GM20000 (cell line): ENCODE results near the gene MRPL19.

Experiments
- DNase-seq: peaks from one replicate; pipeline ENCODE4 v3.0.0; 2012; ENCODE audit warnings: low spot score
- TF ChIP-seq, protein P1 (sequence below): IDR thresholded peaks from 2 replicates; pipeline ENCODE4 v1.5.1; 2012; ENCODE audit warnings: mild to moderate bottlenecking, control low read depth; ENCODE audit errors: extremely low read depth, missing control alignments

MRPL19 gene

GRCh38 chr2:75616933-75617332 is 29.6 kb upstream of the MRPL19 start:
- TF ChIP-seq, protein P1, sequence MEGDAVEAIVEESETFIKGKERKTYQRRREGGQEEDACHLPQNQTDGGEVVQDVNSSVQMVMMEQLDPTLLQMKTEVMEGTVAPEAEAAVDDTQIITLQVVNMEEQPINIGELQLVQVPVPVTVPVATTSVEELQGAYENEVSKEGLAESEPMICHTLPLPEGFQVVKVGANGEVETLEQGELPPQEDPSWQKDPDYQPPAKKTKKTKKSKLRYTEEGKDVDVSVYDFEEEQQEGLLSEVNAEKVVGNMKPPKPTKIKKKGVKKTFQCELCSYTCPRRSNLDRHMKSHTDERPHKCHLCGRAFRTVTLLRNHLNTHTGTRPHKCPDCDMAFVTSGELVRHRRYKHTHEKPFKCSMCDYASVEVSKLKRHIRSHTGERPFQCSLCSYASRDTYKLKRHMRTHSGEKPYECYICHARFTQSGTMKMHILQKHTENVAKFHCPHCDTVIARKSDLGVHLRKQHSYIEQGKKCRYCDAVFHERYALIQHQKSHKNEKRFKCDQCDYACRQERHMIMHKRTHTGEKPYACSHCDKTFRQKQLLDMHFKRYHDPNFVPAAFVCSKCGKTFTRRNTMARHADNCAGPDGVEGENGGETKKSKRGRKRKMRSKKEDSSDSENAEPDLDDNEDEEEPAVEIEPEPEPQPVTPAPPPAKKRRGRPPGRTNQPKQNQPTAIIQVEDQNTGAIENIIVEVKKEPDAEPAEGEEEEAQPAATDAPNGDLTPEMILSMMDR, result no peak
- no peak for DNase-seq

GRCh38 chr2:75619956-75620740 is 26.4 kb upstream of the MRPL19 start:
- DNase-seq, result no peak
- TF ChIP-seq, protein P1, result no peak

DNA sequence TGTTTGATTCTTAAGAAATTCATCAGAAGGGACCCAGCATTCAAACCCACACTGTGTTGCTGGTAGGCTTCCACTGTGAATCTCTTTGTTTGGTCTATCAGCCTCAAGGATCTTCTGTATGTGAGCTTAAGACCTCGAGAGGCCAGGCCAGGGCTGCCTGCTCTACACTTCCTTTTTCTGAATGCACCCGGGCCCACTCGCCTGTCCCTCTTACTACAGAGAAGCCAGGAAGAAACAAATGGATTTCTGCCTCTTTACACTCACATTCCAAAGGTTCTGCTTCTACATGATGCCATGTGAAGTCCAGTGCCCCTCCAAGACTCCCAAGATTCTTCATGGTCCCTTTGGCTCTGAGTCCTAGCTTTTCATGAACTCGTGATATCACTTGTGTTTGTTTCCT is 25.4 kb upstream of the MRPL19 start:
- TF ChIP-seq, protein P1, result no peak
- DNase-seq, result no peak

- TF ChIP-seq, protein P1, result no peak
- DNase-seq, result no peak
Observed at GRCh38 chr2:75622500-75622899, 24.1 kb upstream of the MRPL19 start.

DNA sequence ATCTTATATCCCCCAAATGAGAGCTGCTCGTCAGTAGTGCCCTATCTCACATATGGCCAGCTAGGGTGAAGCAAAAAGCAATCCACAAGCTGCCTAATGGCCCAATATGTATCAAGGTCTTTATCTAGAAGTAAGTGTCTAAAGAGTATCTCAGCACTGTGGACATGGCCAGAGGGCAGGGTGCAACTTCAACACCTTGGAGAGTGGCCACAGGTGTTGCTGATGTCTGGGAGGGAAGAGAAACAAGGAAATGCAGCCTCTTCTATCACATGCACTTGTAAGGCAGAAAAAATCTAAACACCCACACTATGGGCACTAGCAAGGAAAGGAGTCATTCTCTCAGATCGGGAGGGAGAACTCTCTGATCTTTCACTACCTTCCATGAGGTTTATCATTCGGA is 23.7 kb upstream of the MRPL19 start:
- TF ChIP-seq, protein P1, result no peak
- DNase-seq, result no peak

DNA sequence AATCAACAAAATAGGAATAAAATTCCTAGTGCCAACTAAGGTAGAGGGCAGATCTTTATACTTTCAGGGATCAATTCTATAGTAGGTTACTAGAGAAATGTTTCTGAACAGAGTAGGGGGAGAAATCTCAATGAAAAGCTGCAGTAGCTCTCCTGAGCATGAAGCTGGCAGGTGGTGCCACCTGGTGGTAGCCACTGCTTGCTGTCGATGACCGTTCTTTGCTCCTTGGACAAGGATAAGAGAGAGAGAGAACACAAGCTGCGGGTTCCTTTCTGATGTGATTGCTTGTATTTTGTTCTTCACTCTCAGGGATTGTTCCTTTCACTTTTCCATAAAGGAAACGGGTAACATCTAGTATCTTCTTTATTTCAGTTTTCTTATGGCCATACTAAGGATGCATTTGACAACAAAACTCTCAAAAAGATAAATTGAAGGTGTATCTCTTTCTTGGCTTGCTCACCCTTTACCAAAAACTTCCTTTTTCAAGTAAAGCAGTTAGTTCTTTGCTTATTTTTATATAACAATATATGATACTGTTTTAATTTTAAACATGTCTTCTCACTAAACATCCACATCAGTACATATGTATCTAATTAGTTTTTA is 18.6 kb upstream of the MRPL19 start:
- DNase-seq, result peak; percentile 67
- TF ChIP-seq, protein P1, result peak; percentile 84

DNA sequence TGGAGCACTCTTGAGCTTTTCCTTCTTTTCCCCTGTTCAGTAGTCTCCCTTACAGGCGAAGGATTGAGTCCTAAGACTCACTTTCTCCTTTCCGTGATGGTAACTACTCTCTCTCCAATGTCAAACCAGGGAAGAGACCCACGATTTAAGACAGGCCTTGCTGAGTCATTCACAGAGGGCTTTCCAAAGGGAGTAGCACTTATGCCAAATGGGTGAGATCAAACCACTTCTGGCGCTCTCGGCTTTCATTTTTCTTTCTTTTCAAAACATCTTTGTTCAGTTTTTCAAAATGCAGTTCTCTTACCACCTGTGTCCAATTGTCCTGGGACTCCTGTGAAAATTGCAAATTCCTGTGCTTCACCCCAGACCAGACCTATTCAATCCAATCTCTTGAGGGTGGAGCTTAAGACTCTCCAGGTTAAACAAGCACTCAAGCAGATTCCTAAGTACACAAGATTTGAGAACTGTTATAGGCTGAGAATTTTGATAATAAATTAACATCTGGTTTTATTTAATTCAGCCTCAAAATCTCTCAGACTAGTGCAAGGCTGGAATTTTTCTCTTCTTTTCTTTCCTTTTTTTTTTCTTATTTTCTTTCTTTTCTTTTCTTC is 14.4 kb upstream of the MRPL19 start:
- DNase-seq, result no peak
- TF ChIP-seq, protein P1, result no peak
